Peyer's patch (tissue), 4 donors: ENCODE results near the gene DTX4.

Source experiments
- CTCF ChIP-seq, 6 experiments: fragments of 450-650 bp in 4 of 6; fragments of 200-600 bp in 2 of 6; sonication (generic) in 1 of 6; IDR thresholded peaks; one replicate each; pipeline ENCODE4 v1.5.1; 2017 to 2019; ENCODE audit warnings: antibody characterized with exemption in 6 of 6, mild to moderate bottlenecking in 3 of 6, moderate library complexity in 1 of 6
- POLR2A ChIP-seq, 2 donors: fragments of 450-650 bp; IDR thresholded peaks; one replicate each; pipeline ENCODE4 v1.5.1; 2017; ENCODE audit warnings: antibody characterized with exemption in 2 of 2, mild to moderate bottlenecking in 2 of 2, moderate library complexity in 2 of 2

DNA sequence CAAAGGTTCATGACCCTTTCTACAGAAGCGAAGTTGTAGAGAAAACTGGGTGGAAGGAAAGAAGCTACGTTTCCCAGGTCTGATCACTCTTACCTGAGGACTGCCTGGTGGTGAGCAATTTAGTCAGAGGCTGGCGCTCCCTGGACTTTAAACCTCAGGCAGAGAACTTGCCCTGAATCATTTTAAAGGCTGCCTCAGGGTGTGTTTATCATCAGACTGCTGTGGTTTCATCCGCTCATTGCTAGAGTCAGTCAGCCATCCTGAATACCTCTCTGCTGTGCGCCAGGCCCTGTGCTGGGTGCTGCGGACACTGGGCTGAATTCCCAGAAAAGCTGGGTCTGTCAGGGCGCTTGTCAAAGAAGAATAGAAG, 2.7 kb downstream of the DTX4 start:
- TF ChIP-seq CTCF (IDR thresholded peaks at IDR 0.05) (peak in 2 of 6 experiments; percentile 18 to 25), POLR2A (IDR thresholded peaks at IDR 0.05) (peak; percentile 61 to 85)
